Testis (tissue), 2 donors: ENCODE measurements around the gene CARM1.

Experiments used
- POLR2A ChIP-seq: fragments of 450-650 bp; IDR thresholded peaks from one replicate; pipeline ENCODE4 v1.6.1; 2017; ENCODE audit warnings: antibody characterized with exemption, mild to moderate bottlenecking, moderate library complexity
- TF ChIP-seq, protein P1 (sequence below), 3 experiments: fragments of 450-650 bp in 2 of 3; fragments of 200-600 bp in 1 of 3; sonication (generic) in 1 of 3; IDR thresholded peaks; one replicate each; pipeline ENCODE4 v1.5.1; 2016 to 2019; ENCODE audit warnings: antibody characterized with exemption in 3 of 3, mild to moderate bottlenecking in 2 of 3, moderate library complexity in 1 of 3

DNA sequence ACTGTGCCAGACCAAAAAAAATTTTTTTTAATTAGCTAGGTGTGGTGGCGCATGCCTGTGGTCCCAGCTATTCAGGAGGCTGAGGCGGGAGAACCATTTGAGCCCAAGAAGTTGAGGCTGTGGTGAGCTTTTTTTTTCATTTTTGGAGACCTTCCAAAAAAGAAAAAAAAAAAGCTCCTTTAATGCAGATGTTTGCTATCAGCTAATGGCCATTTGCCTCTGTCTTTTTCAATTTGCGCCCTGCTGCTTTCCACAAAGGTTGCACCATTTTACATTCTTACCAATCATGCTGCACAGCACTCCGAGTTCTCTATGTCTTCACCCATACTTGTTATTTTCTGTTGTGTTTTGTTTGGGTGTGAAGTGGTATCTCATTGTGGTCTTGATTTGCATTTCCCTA lies 73.9 kb downstream of the CARM1 start:
- TF ChIP-seq, protein P1, sequence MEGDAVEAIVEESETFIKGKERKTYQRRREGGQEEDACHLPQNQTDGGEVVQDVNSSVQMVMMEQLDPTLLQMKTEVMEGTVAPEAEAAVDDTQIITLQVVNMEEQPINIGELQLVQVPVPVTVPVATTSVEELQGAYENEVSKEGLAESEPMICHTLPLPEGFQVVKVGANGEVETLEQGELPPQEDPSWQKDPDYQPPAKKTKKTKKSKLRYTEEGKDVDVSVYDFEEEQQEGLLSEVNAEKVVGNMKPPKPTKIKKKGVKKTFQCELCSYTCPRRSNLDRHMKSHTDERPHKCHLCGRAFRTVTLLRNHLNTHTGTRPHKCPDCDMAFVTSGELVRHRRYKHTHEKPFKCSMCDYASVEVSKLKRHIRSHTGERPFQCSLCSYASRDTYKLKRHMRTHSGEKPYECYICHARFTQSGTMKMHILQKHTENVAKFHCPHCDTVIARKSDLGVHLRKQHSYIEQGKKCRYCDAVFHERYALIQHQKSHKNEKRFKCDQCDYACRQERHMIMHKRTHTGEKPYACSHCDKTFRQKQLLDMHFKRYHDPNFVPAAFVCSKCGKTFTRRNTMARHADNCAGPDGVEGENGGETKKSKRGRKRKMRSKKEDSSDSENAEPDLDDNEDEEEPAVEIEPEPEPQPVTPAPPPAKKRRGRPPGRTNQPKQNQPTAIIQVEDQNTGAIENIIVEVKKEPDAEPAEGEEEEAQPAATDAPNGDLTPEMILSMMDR (IDR thresholded peaks at IDR 0.05), result no peak
- no peak for TF ChIP-seq POLR2A
